Measurements from ENCODE around the gene CARMIL3.
"Not testable (repeated sequence)": the region's sequence is repeated elsewhere in the genome, so short reads cannot be mapped to it uniquely, and the experiment has no call there.

Gene CARMIL3

GRCh38 chr14:24102357-24103048 lies 50.7 kb downstream of the CARMIL3 start:
- no peak overlapping the region for H3K4me3 ChIP-seq (ENCODE audit: low read depth, low read length)
- no peak for DNase-seq (ENCODE audit: low read depth)
- no peak for TF ChIP-seq MYC (IDR thresholded peaks at IDR 0.05; ENCODE audit: low read depth, low read length)
- no peak for TF ChIP-seq CTCF (IDR thresholded peaks at IDR 0.05; ENCODE audit: low read depth, low read length)
- TF ChIP-seq POLR2A (IDR thresholded peaks at IDR 0.05; ENCODE audit: extremely low read depth, insufficient read length), result no peak
- TF ChIP-seq, protein P1, sequence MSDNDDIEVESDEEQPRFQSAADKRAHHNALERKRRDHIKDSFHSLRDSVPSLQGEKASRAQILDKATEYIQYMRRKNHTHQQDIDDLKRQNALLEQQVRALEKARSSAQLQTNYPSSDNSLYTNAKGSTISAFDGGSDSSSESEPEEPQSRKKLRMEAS (IDR thresholded peaks at IDR 0.05; ENCODE audit: low read depth, low read length), result no peak

DNA sequence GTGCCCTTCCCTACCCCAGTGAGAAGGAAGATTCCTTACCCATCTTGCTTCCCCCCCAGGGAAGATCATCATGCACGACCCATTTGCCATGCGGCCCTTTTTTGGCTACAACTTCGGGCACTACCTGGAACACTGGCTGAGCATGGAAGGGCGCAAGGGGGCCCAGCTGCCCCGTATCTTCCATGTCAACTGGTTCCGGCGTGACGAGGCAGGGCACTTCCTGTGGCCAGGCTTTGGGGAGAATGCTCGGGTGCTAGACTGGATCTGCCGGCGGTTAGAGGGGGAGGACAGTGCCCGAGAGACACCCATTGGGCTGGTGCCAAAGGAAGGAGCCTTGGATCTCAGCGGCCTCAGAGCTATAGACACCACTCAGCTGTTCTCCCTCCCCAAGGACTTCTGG lies 51.6 kb downstream of the CARMIL3 start:
- TF ChIP-seq, protein P1 (IDR thresholded peaks at IDR 0.05; ENCODE audit: low read depth, low read length), result no peak
- no peak for TF ChIP-seq MYC (IDR thresholded peaks at IDR 0.05; ENCODE audit: low read depth, low read length)
- no peak for TF ChIP-seq CTCF (IDR thresholded peaks at IDR 0.05; ENCODE audit: low read depth, low read length)
- TF ChIP-seq POLR2A (IDR thresholded peaks at IDR 0.05; ENCODE audit: extremely low read depth, insufficient read length), result no peak
- no peak overlapping the region for H3K4me3 ChIP-seq (ENCODE audit: low read depth, low read length)
- DNase-seq (ENCODE audit: low read depth), result no peak

DNA sequence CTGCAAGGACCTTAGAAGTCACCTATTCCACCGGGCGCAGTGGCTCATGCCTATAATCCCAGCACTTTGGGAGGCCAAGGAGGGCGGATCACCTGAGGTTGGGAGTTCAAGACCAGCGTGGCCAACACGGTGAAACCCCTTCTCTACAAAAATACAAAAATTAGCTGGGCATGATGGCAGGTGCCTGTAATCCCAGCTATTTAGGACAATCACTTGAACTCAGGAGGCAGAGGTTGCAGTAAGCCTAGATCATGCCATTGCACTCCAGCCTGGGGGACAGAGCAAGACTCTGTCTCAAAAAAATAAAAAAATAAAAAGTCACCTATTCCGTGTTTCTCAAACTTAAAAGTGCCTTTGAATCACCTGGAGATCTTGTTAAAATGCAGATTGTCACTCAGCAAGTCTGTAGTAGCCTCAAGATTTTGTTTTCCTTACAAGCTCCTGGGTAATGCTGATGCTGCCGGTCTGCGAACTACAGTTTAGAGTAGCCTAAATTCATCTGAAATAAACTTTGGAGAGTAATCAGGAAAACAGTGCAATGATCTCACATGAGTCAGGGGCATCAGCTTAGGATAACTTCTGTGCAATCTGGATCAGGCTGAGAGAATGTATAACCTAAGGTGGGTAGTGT lies 53.9 kb downstream of the CARMIL3 start:
- not testable (repeated sequence) for H3K4me3 ChIP-seq (ENCODE audit: low read depth, low read length); DNase-seq (ENCODE audit: low read depth)

GRCh38 chr14:24106672-24107271 lies 55.0 kb downstream of the CARMIL3 start:
- DNase-seq (ENCODE audit: low read depth), result no peak
- TF ChIP-seq, protein P1 (IDR thresholded peaks at IDR 0.05; ENCODE audit: low read depth, low read length), result no peak
- TF ChIP-seq CTCF (IDR thresholded peaks at IDR 0.05; ENCODE audit: low read depth, low read length) (no peak), POLR2A (IDR thresholded peaks at IDR 0.05; ENCODE audit: extremely low read depth, insufficient read length) (no peak), MYC (IDR thresholded peaks at IDR 0.05; ENCODE audit: low read depth, low read length) (no peak)
- H3K4me3 ChIP-seq (ENCODE audit: low read depth, low read length), result no peak overlapping the region

- no peak for DNase-seq (ENCODE audit: low read depth)
- TF ChIP-seq POLR2A (IDR thresholded peaks at IDR 0.05; ENCODE audit: extremely low read depth, insufficient read length) (no peak), MYC (IDR thresholded peaks at IDR 0.05; ENCODE audit: low read depth, low read length) (no peak), CTCF (IDR thresholded peaks at IDR 0.05; ENCODE audit: low read depth, low read length) (no peak)
- TF ChIP-seq, protein P1 (IDR thresholded peaks at IDR 0.05; ENCODE audit: low read depth, low read length), result no peak
- no peak overlapping the region for H3K4me3 ChIP-seq (ENCODE audit: low read depth, low read length)
Measured at GRCh38 chr14:24108336-24108874, 56.6 kb downstream of the CARMIL3 start.

GRCh38 chr14:24110060-24110459 lies 58.3 kb downstream of the CARMIL3 start:
- DNase-seq (ENCODE audit: low read depth), result no peak
- no peak overlapping the region for H3K4me3 ChIP-seq (ENCODE audit: low read depth, low read length)
- TF ChIP-seq MYC (IDR thresholded peaks at IDR 0.05; ENCODE audit: low read depth, low read length) (no peak), POLR2A (IDR thresholded peaks at IDR 0.05; ENCODE audit: extremely low read depth, insufficient read length) (no peak), CTCF (IDR thresholded peaks at IDR 0.05; ENCODE audit: low read depth, low read length) (no peak)
- TF ChIP-seq, protein P1 (IDR thresholded peaks at IDR 0.05; ENCODE audit: low read depth, low read length), result no peak

All from NB4 (cell line).